Natural killer cell (primary cell): ENCODE results near the gene IL7R. TPM values are rescaled to one million over a fixed set of nuclear protein-coding genes. Genes with fewer than 3 reads are reported as not detected.

Experiments
- ATAC-seq, 3 donors: fragments of 150-1000 bp in 2 of 3; fragments of 200-7000 bp in 1 of 3; cut with Tn5 transposase; 1 replicate in 1 of 3; 2 replicates in 2 of 3; pipeline ENCODE4 v1.10.0; 2021; ENCODE audit warnings: mild to moderate bottlenecking in 2 of 3, moderate library complexity in 2 of 3
- DNase-seq, 2 donors: peaks; one replicate each; pipeline versions ENCODE4 v3.0.0 to v3.0.0-alpha.2; 2013 to 2021; ENCODE audit warnings: mixed read lengths in 1 of 2
- H3K27ac ChIP-seq: one replicate; pipeline ENCODE4 v1.5.1; 2013; ENCODE audit warnings: mild to moderate bottlenecking, low read length
- H3K27me3 ChIP-seq: one replicate; pipeline ENCODE4 v1.6.1; 2013; ENCODE audit warnings: low read length; ENCODE audit not compliant: control insufficient read depth, insufficient read depth
- H3K36me3 ChIP-seq: one replicate; pipeline ENCODE4 v1.6.1; 2013; ENCODE audit warnings: low read length; ENCODE audit not compliant: control insufficient read depth, insufficient read depth
- H3K4me1 ChIP-seq: one replicate; pipeline ENCODE4 v1.6.1; 2013; ENCODE audit warnings: low read length; ENCODE audit not compliant: control insufficient read depth, insufficient read depth
- H3K4me3 ChIP-seq: one replicate; pipeline ENCODE4 v1.5.1; 2013; ENCODE audit warnings: low read length
- H3K9me3 ChIP-seq: one replicate; pipeline ENCODE4 v1.6.1; 2013; ENCODE audit warnings: low read length; ENCODE audit not compliant: control insufficient read depth, insufficient read depth
- H3K27ac Mint-ChIP-seq, 2 donors: one replicate each; pipeline ENCODE4 v1.8.0; 2022; ENCODE audit warnings: mild to moderate bottlenecking in 2 of 2, mixed read lengths in 2 of 2, moderate library complexity in 1 of 2
- H3K27me3 Mint-ChIP-seq, 2 donors: one replicate each; pipeline ENCODE4 v1.8.0; 2022; ENCODE audit warnings: low read depth in 2 of 2, mixed read lengths in 2 of 2
- H3K36me3 Mint-ChIP-seq: one replicate; pipeline ENCODE4 v1.8.0; 2022; ENCODE audit warnings: mixed read lengths
- H3K4me1 Mint-ChIP-seq, 2 donors: one replicate each; pipeline ENCODE4 v1.8.0; 2022; ENCODE audit warnings: mixed read lengths in 2 of 2
- H3K4me3 Mint-ChIP-seq: one replicate; pipeline ENCODE4 v1.8.0; 2022; ENCODE audit warnings: mild to moderate bottlenecking, moderate library complexity, mixed read lengths
- H3K9me3 Mint-ChIP-seq, 2 donors: one replicate each; pipeline ENCODE4 v1.8.0; 2022; ENCODE audit warnings: mixed read lengths in 2 of 2
- WGBS: methylation state at CpG from one replicate; pipeline ENCODE4 v1.1.7; 2013; ENCODE audit warnings: missing lambda C conversion rate; ENCODE audit not compliant: insufficient coverage; 5-methylcytosine and 5-hydroxymethylcytosine counted together
- intact Hi-C: fragments of 100-400 bp; cut with micrococcal nuclease; formaldehyde crosslinking; loops from one replicate; pipeline ENCODE4 v1.14.2; 2022
- total RNA-seq, 4 donors: library from RNA; stranded (reverse); fragments of 120-200 nt in 1 of 4; gene quantifications; one replicate each; pipeline versions ENCODE4 v1.2.3 to v1.2.4, GENCODE V29; 2013 to 2022
- TF ChIP-seq, protein P1 (sequence below): fragments of 200-600 bp; IDR thresholded peaks from one replicate; pipeline ENCODE4 v1.8.0; 2022; ENCODE audit warnings: antibody characterized with exemption

The IL7R gene
- total RNA-seq, 3 donors from 2014 or later (not counting 1 experiment from before 2014, with no cell fraction given) = 22.0 to 42.7 (median 30.4) TPM

DNA sequence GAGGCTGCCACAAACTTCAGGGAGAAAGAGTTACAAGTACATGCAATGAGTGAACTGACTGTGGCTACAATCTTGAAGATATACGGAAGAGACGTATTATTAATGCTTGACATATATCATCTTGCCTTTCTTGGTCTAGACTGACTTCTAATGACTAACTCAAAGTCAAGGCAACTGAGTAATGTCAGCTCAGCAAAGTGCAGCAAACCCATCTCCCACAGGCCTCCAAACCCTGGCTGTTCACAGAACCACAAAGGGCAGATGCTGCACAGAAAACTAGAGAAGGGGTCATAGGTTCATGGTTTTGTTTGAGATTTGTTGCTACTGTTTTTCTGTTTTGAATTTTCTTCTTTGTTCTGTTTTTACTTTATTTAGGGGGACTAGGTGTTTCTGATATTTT is 21.0 kb downstream of the IL7R start:
- Mint-ChIP-seq H3K27me3 (no peaks in the 10 kb centered on the region), H3K4me1 (peaks cover 0 to 5% of the 10 kb centered on the region in 2 donors), H3K36me3 (no peaks in the 10 kb centered on the region), H3K4me3 (no peak overlapping the region), H3K27ac (no peak overlapping the region), H3K9me3 (no peaks in the 10 kb centered on the region)
- no peak overlapping the region for H3K4me3 ChIP-seq
- DNase-seq (no peak), ATAC-seq (no peak)
- WGBS = 68% methylated on average over 2 of the region's 2 CpGs
- no peaks in the 10 kb centered on the region for H3K4me1 ChIP-seq
- peaks cover 31% of the 10 kb centered on the region for H3K36me3 ChIP-seq
- intact Hi-C loops = no loop called here
- no peaks in the 10 kb centered on the region for H3K9me3 ChIP-seq
- H3K27me3 ChIP-seq = no peaks in the 10 kb centered on the region
- no peak overlapping the region for H3K27ac ChIP-seq
- TF ChIP-seq, protein P1, sequence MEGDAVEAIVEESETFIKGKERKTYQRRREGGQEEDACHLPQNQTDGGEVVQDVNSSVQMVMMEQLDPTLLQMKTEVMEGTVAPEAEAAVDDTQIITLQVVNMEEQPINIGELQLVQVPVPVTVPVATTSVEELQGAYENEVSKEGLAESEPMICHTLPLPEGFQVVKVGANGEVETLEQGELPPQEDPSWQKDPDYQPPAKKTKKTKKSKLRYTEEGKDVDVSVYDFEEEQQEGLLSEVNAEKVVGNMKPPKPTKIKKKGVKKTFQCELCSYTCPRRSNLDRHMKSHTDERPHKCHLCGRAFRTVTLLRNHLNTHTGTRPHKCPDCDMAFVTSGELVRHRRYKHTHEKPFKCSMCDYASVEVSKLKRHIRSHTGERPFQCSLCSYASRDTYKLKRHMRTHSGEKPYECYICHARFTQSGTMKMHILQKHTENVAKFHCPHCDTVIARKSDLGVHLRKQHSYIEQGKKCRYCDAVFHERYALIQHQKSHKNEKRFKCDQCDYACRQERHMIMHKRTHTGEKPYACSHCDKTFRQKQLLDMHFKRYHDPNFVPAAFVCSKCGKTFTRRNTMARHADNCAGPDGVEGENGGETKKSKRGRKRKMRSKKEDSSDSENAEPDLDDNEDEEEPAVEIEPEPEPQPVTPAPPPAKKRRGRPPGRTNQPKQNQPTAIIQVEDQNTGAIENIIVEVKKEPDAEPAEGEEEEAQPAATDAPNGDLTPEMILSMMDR = no peak

DNA sequence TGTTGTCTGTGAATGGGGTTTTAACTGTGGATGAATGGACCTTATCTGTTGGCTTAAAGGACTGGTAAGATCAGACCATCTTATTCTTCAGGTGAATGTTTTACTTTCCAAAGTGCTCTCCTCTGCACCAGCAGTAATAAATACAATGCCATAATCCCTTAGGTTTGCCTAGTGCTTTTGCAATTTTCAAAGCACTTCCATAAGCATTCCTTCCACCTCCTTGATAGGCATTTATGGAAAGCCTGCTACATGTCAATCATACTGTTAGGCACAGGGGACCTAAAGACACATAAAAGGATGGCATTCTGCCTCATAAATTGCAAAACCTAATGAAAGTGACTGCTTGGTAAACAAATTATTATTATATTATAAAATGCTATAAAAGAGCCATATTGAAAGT is 21.4 kb downstream of the IL7R start:
- no peak overlapping the region for H3K4me3 Mint-ChIP-seq
- Histone ChIP-seq H3K9me3 (no peaks in the 10 kb centered on the region), H3K27ac (no peak overlapping the region), H3K4me3 (no peak overlapping the region), H3K27me3 (no peaks in the 10 kb centered on the region), H3K36me3 (peaks cover 30% of the 10 kb centered on the region), H3K4me1 (no peaks in the 10 kb centered on the region)
- TF ChIP-seq, protein P1 = no peak
- ATAC-seq (no peak), DNase-seq (no peak)
- H3K4me1 Mint-ChIP-seq = peaks cover 0 to 5% of the 10 kb centered on the region in 2 donors
- no peaks in the 10 kb centered on the region for H3K9me3 Mint-ChIP-seq
- intact Hi-C loops = no loop called here
- no peaks in the 10 kb centered on the region for H3K36me3 Mint-ChIP-seq
- H3K27ac Mint-ChIP-seq = no peak overlapping the region
- H3K27me3 Mint-ChIP-seq = no peaks in the 10 kb centered on the region

DNA sequence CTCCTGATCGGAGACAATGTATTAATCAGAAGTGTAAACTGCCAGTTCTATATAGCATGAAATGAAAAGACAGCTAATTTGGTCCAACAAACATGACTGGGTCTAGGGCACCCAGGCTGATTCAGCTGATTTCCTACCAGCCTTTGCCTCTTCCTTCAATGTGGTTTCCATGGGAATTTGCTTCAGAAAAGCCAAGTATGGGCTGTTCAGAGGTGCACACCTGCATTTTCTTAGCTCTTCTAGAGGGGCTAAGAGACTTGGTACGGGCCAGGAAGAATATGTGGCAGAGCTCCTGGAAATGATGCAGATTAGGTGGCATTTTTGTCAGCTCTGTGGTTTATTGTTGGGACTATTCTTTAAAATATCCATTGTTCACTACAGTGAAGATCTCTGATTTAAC is 22.4 kb downstream of the IL7R start:
- no peaks in the 10 kb centered on the region for H3K27me3 Mint-ChIP-seq
- DNase-seq = no peak
- H3K4me1 Mint-ChIP-seq = peaks cover 6 to 11% of the 10 kb centered on the region in 2 donors
- no peak overlapping the region for H3K27ac Mint-ChIP-seq
- WGBS = 72% methylated on average over 2 of the region's 2 CpGs
- intact Hi-C loops = no loop called here
- no peaks in the 10 kb centered on the region for H3K9me3 ChIP-seq
- ATAC-seq = no peak
- H3K27me3 ChIP-seq = no peaks in the 10 kb centered on the region
- no peak overlapping the region for H3K4me3 Mint-ChIP-seq
- no peaks in the 10 kb centered on the region for H3K9me3 Mint-ChIP-seq
- no peak overlapping the region for H3K27ac ChIP-seq
- no peaks in the 10 kb centered on the region for H3K4me1 ChIP-seq
- no peak overlapping the region for H3K4me3 ChIP-seq
- TF ChIP-seq, protein P1 = no peak
- peaks cover 21% of the 10 kb centered on the region for H3K36me3 ChIP-seq
- no peaks in the 10 kb centered on the region for H3K36me3 Mint-ChIP-seq

DNA sequence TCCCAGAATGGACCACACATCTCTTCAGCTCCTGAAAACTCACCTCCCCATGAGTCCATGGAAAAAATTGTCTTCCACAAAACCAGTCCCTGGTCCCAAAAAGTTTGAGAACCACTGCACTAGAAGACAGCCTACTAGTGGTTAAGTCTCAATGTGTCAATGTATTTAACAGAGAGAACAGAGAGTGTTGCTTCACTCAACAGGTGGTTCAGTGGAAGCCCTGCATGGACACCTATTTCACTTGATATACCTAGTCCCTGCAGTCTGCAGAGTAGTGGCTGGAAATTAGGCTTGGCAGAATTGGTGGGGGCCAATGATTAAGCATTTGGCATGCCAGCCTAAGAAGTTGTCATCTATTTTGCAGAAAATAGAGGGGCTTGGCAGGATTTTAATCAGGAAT is 23.0 kb downstream of the IL7R start:
- Histone ChIP-seq H3K36me3 (peaks cover 18% of the 10 kb centered on the region), H3K4me3 (no peak overlapping the region), H3K27me3 (no peaks in the 10 kb centered on the region), H3K9me3 (no peaks in the 10 kb centered on the region), H3K27ac (no peak overlapping the region), H3K4me1 (peaks cover 2% of the 10 kb centered on the region)
- Mint-ChIP-seq H3K36me3 (no peaks in the 10 kb centered on the region), H3K27ac (no peak overlapping the region), H3K4me1 (peaks cover 10 to 17% of the 10 kb centered on the region in 2 donors), H3K4me3 (no peak overlapping the region), H3K27me3 (no peaks in the 10 kb centered on the region), H3K9me3 (no peaks in the 10 kb centered on the region)
- no peak for ATAC-seq
- intact Hi-C loops = no loop called here
- TF ChIP-seq, protein P1 = no peak
- DNase-seq = peak in 1 of 2 donors; percentile 29
